Loucy (cell line): Measurements from ENCODE around the gene SPATA21.

Source experiments
- EZH2phosphoT487 ChIP-seq: fragments of 200-600 bp; IDR thresholded peaks from 2 replicates; pipeline ENCODE4 v1.6.1; 2018; ENCODE audit warnings: antibody characterized with exemption, mild to moderate bottlenecking, moderate library complexity, borderline replicate concordance
- TF ChIP-seq, protein P1 (sequence below): fragments of 200-600 bp; sonication (generic); conservative IDR thresholded peaks from 2 replicates; pipeline ENCODE4 v1.5.1; 2014; ENCODE audit warnings: mild to moderate bottlenecking, antibody characterized with exemption, low read length

DNA sequence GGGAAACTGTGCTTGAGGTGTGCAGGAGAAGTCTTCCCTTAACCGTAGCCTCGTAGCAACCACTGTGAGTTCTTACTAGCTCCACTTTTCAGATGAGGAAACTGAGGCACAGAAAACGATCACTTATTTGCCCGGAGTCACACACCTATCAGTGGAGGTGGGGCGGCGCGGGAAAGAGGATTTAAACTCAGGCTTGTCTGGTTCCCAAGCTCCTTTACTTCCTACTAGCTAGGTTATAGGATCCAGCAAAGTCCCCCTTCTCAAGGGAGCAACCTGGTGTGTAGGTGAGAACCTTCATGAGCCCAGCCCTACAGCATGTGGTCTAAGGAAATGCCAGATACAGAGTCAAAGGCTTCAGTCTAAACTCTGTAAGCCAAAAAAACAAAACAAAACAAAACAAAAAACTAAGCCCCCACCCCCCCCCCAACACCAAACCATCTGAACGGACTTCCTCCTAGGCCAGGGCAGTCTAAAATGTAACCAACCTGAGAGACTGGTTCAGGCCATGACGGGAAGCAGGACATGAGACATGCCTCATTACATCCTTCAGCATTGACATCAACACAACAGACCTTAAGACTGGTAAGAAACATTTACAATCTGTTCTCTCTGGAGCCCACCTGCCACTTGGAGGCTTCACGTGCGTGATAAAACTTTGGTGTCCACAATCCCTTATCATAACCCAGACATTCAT lies 84.2 kb downstream of the SPATA21 start:
- TF ChIP-seq, protein P1, sequence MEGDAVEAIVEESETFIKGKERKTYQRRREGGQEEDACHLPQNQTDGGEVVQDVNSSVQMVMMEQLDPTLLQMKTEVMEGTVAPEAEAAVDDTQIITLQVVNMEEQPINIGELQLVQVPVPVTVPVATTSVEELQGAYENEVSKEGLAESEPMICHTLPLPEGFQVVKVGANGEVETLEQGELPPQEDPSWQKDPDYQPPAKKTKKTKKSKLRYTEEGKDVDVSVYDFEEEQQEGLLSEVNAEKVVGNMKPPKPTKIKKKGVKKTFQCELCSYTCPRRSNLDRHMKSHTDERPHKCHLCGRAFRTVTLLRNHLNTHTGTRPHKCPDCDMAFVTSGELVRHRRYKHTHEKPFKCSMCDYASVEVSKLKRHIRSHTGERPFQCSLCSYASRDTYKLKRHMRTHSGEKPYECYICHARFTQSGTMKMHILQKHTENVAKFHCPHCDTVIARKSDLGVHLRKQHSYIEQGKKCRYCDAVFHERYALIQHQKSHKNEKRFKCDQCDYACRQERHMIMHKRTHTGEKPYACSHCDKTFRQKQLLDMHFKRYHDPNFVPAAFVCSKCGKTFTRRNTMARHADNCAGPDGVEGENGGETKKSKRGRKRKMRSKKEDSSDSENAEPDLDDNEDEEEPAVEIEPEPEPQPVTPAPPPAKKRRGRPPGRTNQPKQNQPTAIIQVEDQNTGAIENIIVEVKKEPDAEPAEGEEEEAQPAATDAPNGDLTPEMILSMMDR: no peak
- no peak for TF ChIP-seq EZH2phosphoT487
